Tibial nerve (tissue), 4 donors: Measurements from ENCODE around the gene TENT4B.

Source experiments
- EP300 ChIP-seq, 2 donors: sonication (generic); formaldehyde crosslinking; IDR thresholded peaks; one replicate each; pipeline ENCODE4 v1.6.1; 2017; ENCODE audit warnings: antibody characterized with exemption in 2 of 2, mild to moderate bottlenecking in 1 of 2
- POLR2A ChIP-seq, 2 donors: fragments of 450-650 bp; IDR thresholded peaks; one replicate each; pipeline ENCODE4 v1.6.1; 2017; ENCODE audit warnings: antibody characterized with exemption in 2 of 2, mild to moderate bottlenecking in 2 of 2, moderate library complexity in 2 of 2
- TF ChIP-seq, protein P1 (sequence below), 5 experiments: fragments of 200-600 bp in 3 of 5; fragments of 450-650 bp in 2 of 5; sonication (generic) in 3 of 5; IDR thresholded peaks; one replicate each; pipeline ENCODE4 v1.5.1; 2016 to 2019; ENCODE audit warnings: antibody characterized with exemption in 5 of 5, mild to moderate bottlenecking in 3 of 5, moderate library complexity in 2 of 5

DNA sequence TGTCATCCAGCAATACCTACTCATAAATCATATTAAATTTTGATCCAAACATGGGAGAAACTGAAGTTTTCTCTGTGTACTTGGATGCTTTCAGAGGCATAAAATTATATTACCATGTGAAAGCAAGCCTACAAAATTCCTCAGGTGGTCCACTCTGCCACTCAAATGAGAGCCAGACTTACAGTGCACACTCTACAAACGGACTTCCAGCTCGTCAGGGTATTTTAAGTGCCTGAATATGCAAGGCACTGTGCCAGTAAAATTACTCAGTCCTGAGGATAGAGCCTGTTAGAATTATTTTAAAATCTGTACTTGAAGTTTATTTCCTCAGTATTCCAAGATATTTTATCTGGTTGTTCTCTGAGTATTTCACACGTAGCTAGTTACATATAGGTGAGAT is 54.5 kb downstream of the TENT4B start:
- TF ChIP-seq, protein P1, sequence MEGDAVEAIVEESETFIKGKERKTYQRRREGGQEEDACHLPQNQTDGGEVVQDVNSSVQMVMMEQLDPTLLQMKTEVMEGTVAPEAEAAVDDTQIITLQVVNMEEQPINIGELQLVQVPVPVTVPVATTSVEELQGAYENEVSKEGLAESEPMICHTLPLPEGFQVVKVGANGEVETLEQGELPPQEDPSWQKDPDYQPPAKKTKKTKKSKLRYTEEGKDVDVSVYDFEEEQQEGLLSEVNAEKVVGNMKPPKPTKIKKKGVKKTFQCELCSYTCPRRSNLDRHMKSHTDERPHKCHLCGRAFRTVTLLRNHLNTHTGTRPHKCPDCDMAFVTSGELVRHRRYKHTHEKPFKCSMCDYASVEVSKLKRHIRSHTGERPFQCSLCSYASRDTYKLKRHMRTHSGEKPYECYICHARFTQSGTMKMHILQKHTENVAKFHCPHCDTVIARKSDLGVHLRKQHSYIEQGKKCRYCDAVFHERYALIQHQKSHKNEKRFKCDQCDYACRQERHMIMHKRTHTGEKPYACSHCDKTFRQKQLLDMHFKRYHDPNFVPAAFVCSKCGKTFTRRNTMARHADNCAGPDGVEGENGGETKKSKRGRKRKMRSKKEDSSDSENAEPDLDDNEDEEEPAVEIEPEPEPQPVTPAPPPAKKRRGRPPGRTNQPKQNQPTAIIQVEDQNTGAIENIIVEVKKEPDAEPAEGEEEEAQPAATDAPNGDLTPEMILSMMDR (IDR thresholded peaks at IDR 0.05): no peak
- no peak for TF ChIP-seq POLR2A (IDR thresholded peaks at IDR 0.05)
- no peak for TF ChIP-seq EP300 (IDR thresholded peaks at IDR 0.05)
